Naive thymus-derived CD4-positive, alpha-beta T cell (primary cell): ENCODE results near the gene MARCHF3. TPM values are rescaled to one million over a fixed set of nuclear protein-coding genes. Genes with fewer than 3 reads are reported as not detected.

Experiments used
- ATAC-seq: fragments of 150-1000 bp; cut with Tn5 transposase; 2 replicates; pipeline ENCODE4 v1.10.0; 2021; ENCODE audit warnings: mild to moderate bottlenecking, moderate library complexity
- CTCF ChIA-PET: fragments of 350-600 bp; sonication (Branson Sonifier 250); formaldehyde crosslinking; loops from one replicate; lab custom pipeline; 2021; ENCODE audit warnings: antibody characterized with exemption; lab: Charles Lee
- POLR2A ChIA-PET: fragments of 350-600 bp; sonication (Branson Sonifier 250); formaldehyde crosslinking; loops from one replicate; lab custom pipeline; 2021; ENCODE audit warnings: antibody characterized with exemption, inconsistent platforms; lab: Charles Lee
- DNase-seq, 9 donors: peaks; one replicate each; pipeline versions ENCODE4 v3.0.0 to v3.0.0-alpha.2; 2020 to 2022; ENCODE audit warnings: mixed read lengths in 1 of 9
- H3K27ac ChIP-seq: one replicate; pipeline ENCODE4 v1.7.0; 2013; ENCODE audit warnings: mild to moderate bottlenecking, low read depth, low read length, moderate library complexity
- H3K27me3 ChIP-seq, 2 donors: one replicate each; pipeline ENCODE4 v1.7.0; 2013; ENCODE audit warnings: low read length in 2 of 2, mild to moderate bottlenecking in 2 of 2, moderate library complexity in 2 of 2; ENCODE audit not compliant: control insufficient read depth in 2 of 2, insufficient read depth in 2 of 2
- H3K36me3 ChIP-seq, 3 experiments: 1 replicate in 2 of 3; 2 replicates in 1 of 3; pipeline ENCODE4 v1.7.0; 2013; ENCODE audit warnings: low read length in 3 of 3, mild to moderate bottlenecking in 3 of 3, moderate library complexity in 1 of 3; ENCODE audit not compliant: insufficient read depth in 3 of 3, control insufficient read depth in 2 of 3
- H3K4me1 ChIP-seq, 2 donors: one replicate each; pipeline ENCODE4 v1.7.0; 2013; ENCODE audit warnings: low read length in 2 of 2, mild to moderate bottlenecking in 2 of 2, moderate library complexity in 1 of 2; ENCODE audit not compliant: control insufficient read depth in 2 of 2, insufficient read depth in 2 of 2
- H3K4me3 ChIP-seq: 2 replicates; pipeline ENCODE4 v1.7.0; 2013; ENCODE audit warnings: mild to moderate bottlenecking, low read length
- H3K9me3 ChIP-seq, 3 experiments: 1 replicate in 2 of 3; 2 replicates in 1 of 3; pipeline ENCODE4 v1.7.0; 2013; ENCODE audit warnings: low read length in 3 of 3; ENCODE audit not compliant: control insufficient read depth in 2 of 3
- H3K27ac Mint-ChIP-seq, 9 donors: one replicate each; pipeline ENCODE4 v1.8.0; 2020 to 2022; ENCODE audit warnings: mixed read lengths in 9 of 9, mild to moderate bottlenecking in 8 of 9, moderate library complexity in 5 of 9, inconsistent platforms in 2 of 9
- H3K27me3 Mint-ChIP-seq, 5 donors: one replicate each; pipeline ENCODE4 v1.8.0; 2021 to 2022; ENCODE audit warnings: mixed read lengths in 5 of 5, mild to moderate bottlenecking in 1 of 5
- H3K36me3 Mint-ChIP-seq, 5 donors: one replicate each; pipeline ENCODE4 v1.8.0; 2020 to 2022; ENCODE audit warnings: mixed read lengths in 5 of 5, mild to moderate bottlenecking in 3 of 5, inconsistent platforms in 1 of 5
- H3K4me1 Mint-ChIP-seq, 7 donors: one replicate each; pipeline ENCODE4 v1.8.0; 2020 to 2022; ENCODE audit warnings: mixed read lengths in 7 of 7, mild to moderate bottlenecking in 3 of 7, inconsistent platforms in 1 of 7
- H3K4me3 Mint-ChIP-seq, 10 donors: one replicate each; pipeline ENCODE4 v1.8.0; 2020 to 2022; ENCODE audit warnings: mild to moderate bottlenecking in 10 of 10, mixed read lengths in 10 of 10, moderate library complexity in 6 of 10, inconsistent platforms in 2 of 10
- H3K9me3 Mint-ChIP-seq, 11 donors: one replicate each; pipeline ENCODE4 v1.8.0; 2020 to 2022; ENCODE audit warnings: mixed read lengths in 11 of 11, mild to moderate bottlenecking in 4 of 11, inconsistent platforms in 1 of 11, moderate library complexity in 1 of 11
- intact Hi-C, 2 donors: fragments of 100-400 bp; cut with micrococcal nuclease; formaldehyde crosslinking; loops; one replicate each; pipeline ENCODE4 v1.15.1; 2023
- polyA plus RNA-seq, 2 donors: library from polyadenylated mRNA; unstranded; fragments of 300-500 nt; fragmentation: Illumina TruSeq; gene quantifications; one replicate each; pipeline ENCODE4 v1.2.3, GENCODE V29; 2021
- total RNA-seq, 6 experiments: library from RNA in 5 of 6; stranded (reverse) in 5 of 6; gene quantifications; 1 replicate in 5 of 6; 2 replicates in 1 of 6; pipeline ENCODE4 v1.2.3 and lab custom pipeline; 2021 to 2026

The MARCHF3 gene
- total and polyA plus RNA-seq, 7 experiments from 2014 or later: 3.1 to 15.4 (median 13.0) TPM

- no peaks in the 10 kb centered on the region for H3K4me1 ChIP-seq
- ChIA-PET POLR2A (interaction anchor here (0.6 to 3.5 kb wide), 3 partner anchors 15 to 55 kb away, joined by 3 to 23 read pairs (median 3); no protein-coding TSS in a partner anchor), CTCF (interaction anchor here (0.5 to 2.4 kb wide), 12 partner anchors 12 to 656 kb away, joined by 3 to 6 read pairs (median 3); no protein-coding TSS in a partner anchor)
- Mint-ChIP-seq H3K9me3 (no peaks in the 10 kb centered on the region), H3K4me3 (no peak overlapping the region), H3K36me3 (peaks cover 0 to 43% (median 13%) of the 10 kb centered on the region in 5 donors), H3K27me3 (no peaks in the 10 kb centered on the region), H3K27ac (no peak overlapping the region), H3K4me1 (peaks cover 0 to 8% (median 0%) of the 10 kb centered on the region in 7 donors)
- no peak overlapping the region for H3K27ac ChIP-seq
- no peaks in the 10 kb centered on the region for H3K9me3 ChIP-seq
- intact Hi-C loops: no loop called here
- no peak for ATAC-seq
- DNase-seq: no peak
- peaks cover 0 to 14% (median 0%) of the 10 kb centered on the region in 3 experiments for H3K36me3 ChIP-seq
- no peaks in the 10 kb centered on the region for H3K27me3 ChIP-seq
- no peak overlapping the region for H3K4me3 ChIP-seq
Measured at GRCh38 chr5:126837242-126837641, 193.1 kb downstream of the MARCHF3 start.

DNA sequence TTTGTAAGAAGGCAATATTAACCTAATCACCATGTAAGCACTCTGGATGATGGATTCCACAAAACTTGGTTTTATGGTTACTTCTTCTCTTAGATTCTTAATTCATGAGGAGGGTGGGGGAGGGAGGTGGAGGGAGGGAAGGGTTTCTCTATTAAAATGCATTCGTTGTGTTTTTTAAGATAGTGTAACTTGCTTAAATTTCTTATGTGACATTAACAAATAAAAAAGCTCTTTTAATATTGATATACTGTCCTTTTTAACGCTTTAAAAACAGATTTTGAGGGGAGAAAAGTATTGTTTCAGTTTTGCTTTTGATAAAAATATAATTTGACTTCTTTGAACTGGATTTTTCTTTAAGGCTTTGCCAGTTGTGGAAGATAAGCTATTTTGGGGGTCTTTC lies 193.6 kb downstream of the MARCHF3 start:
- peaks cover 0 to 14% (median 0%) of the 10 kb centered on the region in 3 experiments for H3K36me3 ChIP-seq
- Mint-ChIP-seq H3K4me1 (peaks cover 0 to 8% (median 0%) of the 10 kb centered on the region in 7 donors), H3K9me3 (no peaks in the 10 kb centered on the region), H3K27ac (peak overlapping the region in 1 of 9 donors; percentile 58), H3K4me3 (no peak overlapping the region), H3K27me3 (no peaks in the 10 kb centered on the region), H3K36me3 (peaks cover 0 to 43% (median 13%) of the 10 kb centered on the region in 5 donors)
- intact Hi-C loops: no loop called here
- ChIA-PET CTCF (interaction anchor here (0.6 to 2.4 kb wide), 9 partner anchors 12 to 657 kb away, joined by 3 to 6 read pairs (median 3); no protein-coding TSS in a partner anchor), POLR2A (interaction anchor here (0.6 to 3.5 kb wide), 4 partner anchors 9 to 55 kb away, joined by 3 to 23 read pairs (median 4); no protein-coding TSS in a partner anchor)
- H3K27me3 ChIP-seq: no peaks in the 10 kb centered on the region
- H3K9me3 ChIP-seq: no peaks in the 10 kb centered on the region
- no peaks in the 10 kb centered on the region for H3K4me1 ChIP-seq
- DNase-seq (no peak), ATAC-seq (no peak)
- H3K4me3 ChIP-seq: no peak overlapping the region
- no peak overlapping the region for H3K27ac ChIP-seq

- POLR2A ChIA-PET: interaction anchor here (0.9 to 1.6 kb wide), 2 partner anchors 23 to 53 kb away, joined by 3 read pairs; no protein-coding TSS in a partner anchor
- Histone ChIP-seq H3K9me3 (no peaks in the 10 kb centered on the region), H3K27ac (no peak overlapping the region), H3K4me3 (no peak overlapping the region), H3K27me3 (no peaks in the 10 kb centered on the region), H3K4me1 (no peaks in the 10 kb centered on the region), H3K36me3 (peaks cover 0 to 53% (median 0%) of the 10 kb centered on the region in 3 experiments)
- CTCF ChIA-PET: no interaction called here
- no peak for ATAC-seq
- H3K36me3 Mint-ChIP-seq: peaks cover 18 to 48% (median 31%) of the 10 kb centered on the region in 5 donors
- no peaks in the 10 kb centered on the region for H3K9me3 Mint-ChIP-seq
- intact Hi-C loops: loop anchor here in 1 of 2 donors (2.0 kb wide), 1 partner anchor 14 kb away; no protein-coding TSS in a partner anchor
- H3K4me3 Mint-ChIP-seq: no peak overlapping the region
- H3K4me1 Mint-ChIP-seq: peaks cover 0 to 12% (median 0%) of the 10 kb centered on the region in 7 donors
- peak overlapping the region in 1 of 9 donors; percentile 6 for H3K27ac Mint-ChIP-seq
- DNase-seq: no peak
- H3K27me3 Mint-ChIP-seq: no peaks in the 10 kb centered on the region
Measured at GRCh38 chr5:126831156-126831555, 199.2 kb downstream of the MARCHF3 start.

- H3K4me3 ChIP-seq: no peak overlapping the region
- no peaks in the 10 kb centered on the region for H3K9me3 ChIP-seq
- no peaks in the 10 kb centered on the region for H3K27me3 ChIP-seq
- CTCF ChIA-PET: interaction anchor here (0.7 kb wide), 1 partner anchor 179 kb away, joined by 3 read pairs; no protein-coding TSS in a partner anchor
- peaks cover 0 to 61% (median 0%) of the 10 kb centered on the region in 3 experiments for H3K36me3 ChIP-seq
- H3K27ac ChIP-seq: no peak overlapping the region
- Mint-ChIP-seq H3K4me3 (no peak overlapping the region), H3K9me3 (no peaks in the 10 kb centered on the region), H3K27ac (peak overlapping the region in 1 of 9 donors; percentile 65), H3K27me3 (no peaks in the 10 kb centered on the region), H3K4me1 (peaks cover 0 to 10% (median 0%) of the 10 kb centered on the region in 7 donors), H3K36me3 (peaks cover 26 to 52% (median 39%) of the 10 kb centered on the region in 5 donors)
- intact Hi-C loops: loop anchor here in 1 of 2 donors (2.0 kb wide), 1 partner anchor 15 kb away; no protein-coding TSS in a partner anchor
- ATAC-seq (no peak), DNase-seq (no peak)
- no peaks in the 10 kb centered on the region for H3K4me1 ChIP-seq
- POLR2A ChIA-PET: interaction anchor here (0.9 to 1.6 kb wide), 2 partner anchors 24 to 52 kb away, joined by 3 read pairs; no protein-coding TSS in a partner anchor
Measured at GRCh38 chr5:126830061-126830460, 200.3 kb downstream of the MARCHF3 start.

- Mint-ChIP-seq H3K9me3 (no peaks in the 10 kb centered on the region), H3K4me3 (no peak overlapping the region), H3K27me3 (no peaks in the 10 kb centered on the region), H3K36me3 (peaks cover 26 to 43% (median 37%) of the 10 kb centered on the region in 5 donors), H3K27ac (peak overlapping the region in 1 of 9 donors; percentile 32), H3K4me1 (peaks cover 0 to 8% (median 0%) of the 10 kb centered on the region in 7 donors)
- Histone ChIP-seq H3K27me3 (no peaks in the 10 kb centered on the region), H3K36me3 (peaks cover 0 to 61% (median 0%) of the 10 kb centered on the region in 3 experiments), H3K4me3 (no peak overlapping the region), H3K9me3 (no peaks in the 10 kb centered on the region), H3K4me1 (no peaks in the 10 kb centered on the region), H3K27ac (no peak overlapping the region)
- POLR2A ChIA-PET: interaction anchor here (0.6 kb wide), 1 partner anchor 134 kb away, joined by 3 read pairs; no protein-coding TSS in a partner anchor
- DNase-seq (no peak), ATAC-seq (no peak)
- CTCF ChIA-PET: no interaction called here
- intact Hi-C loops: loop anchor here in 1 of 2 donors (10.0 kb wide), 1 partner anchor 666 kb away; no protein-coding TSS in a partner anchor
Measured at GRCh38 chr5:126829098-126829497, 201.3 kb downstream of the MARCHF3 start.

DNA sequence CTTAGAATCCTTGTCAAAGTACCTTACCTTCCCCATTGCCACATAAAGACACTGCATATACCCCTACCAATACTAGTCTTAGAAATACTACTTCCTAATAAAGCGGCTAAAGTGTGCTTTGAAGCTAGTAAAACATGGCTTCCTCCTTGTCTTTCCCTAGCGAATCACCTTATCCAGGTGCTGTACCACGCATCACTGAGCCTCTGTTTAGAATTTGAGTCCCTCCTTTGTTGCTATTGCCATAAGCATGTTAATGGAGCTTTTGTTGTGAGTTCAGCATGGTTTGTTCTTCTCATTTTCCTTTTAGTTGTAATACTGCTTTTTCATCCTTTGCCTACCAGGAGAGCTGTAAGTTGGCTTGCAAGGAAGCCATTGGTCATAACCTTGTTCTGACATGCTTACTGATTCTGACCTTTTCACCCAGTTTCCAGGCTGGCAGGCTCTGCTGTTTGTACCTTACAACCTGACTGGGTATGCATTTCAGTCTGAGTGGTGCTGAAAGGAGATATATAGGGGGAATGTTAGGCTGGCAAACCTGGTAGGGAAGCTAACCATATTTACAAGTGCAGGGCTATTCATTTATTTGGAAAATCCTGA lies 203.6 kb downstream of the MARCHF3 start:
- Mint-ChIP-seq H3K27ac (peak overlapping the region in 2 of 9 donors; percentile 49 to 50), H3K4me1 (peaks cover 0 to 12% (median 0%) of the 10 kb centered on the region in 7 donors), H3K27me3 (no peaks in the 10 kb centered on the region), H3K4me3 (no peak overlapping the region), H3K36me3 (peaks cover 26 to 38% (median 34%) of the 10 kb centered on the region in 5 donors), H3K9me3 (no peaks in the 10 kb centered on the region)
- CTCF ChIA-PET: no interaction called here
- Histone ChIP-seq H3K4me1 (no peaks in the 10 kb centered on the region), H3K9me3 (no peaks in the 10 kb centered on the region), H3K27ac (no peak overlapping the region), H3K27me3 (no peaks in the 10 kb centered on the region), H3K4me3 (no peak overlapping the region), H3K36me3 (peaks cover 0 to 66% (median 0%) of the 10 kb centered on the region in 3 experiments)
- POLR2A ChIA-PET: no interaction called here
- intact Hi-C loops: loop anchor here in 1 of 2 donors (10.0 kb wide), 1 partner anchor 668 kb away; no protein-coding TSS in a partner anchor
- DNase-seq: no peak
- ATAC-seq: no peak
